ENCODE results near the gene MSRB2. TPM values are rescaled to one million over a fixed set of nuclear protein-coding genes. Genes with fewer than 3 reads are reported as not detected.

MSRB2 gene
- total and polyA plus RNA-seq, 2 experiments from 2014 or later, result 26.4 to 90.2 TPM

DNA sequence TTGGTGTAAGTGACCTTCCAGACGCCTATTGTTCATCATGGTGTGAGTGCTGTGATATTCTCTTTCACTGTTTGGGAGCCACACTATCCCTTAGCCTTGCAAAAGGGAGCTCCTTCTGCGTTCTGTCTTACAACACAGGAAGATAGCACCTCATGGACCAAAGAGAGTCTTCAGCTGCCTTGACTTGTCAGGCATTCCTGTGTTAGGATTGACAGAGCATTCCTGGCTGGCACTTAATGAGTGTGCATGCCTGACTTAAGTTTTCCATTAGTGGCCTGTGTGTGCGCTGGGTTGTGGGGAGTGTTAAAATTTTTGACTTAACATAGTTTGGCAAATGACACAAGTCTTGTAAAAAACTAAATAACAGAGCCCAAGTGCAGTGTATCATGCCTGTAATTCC is 21.9 kb upstream of the MSRB2 start:
- no peak for TF ChIP-seq EZH2 (IDR thresholded peaks at IDR 0.05; ENCODE audit: borderline replicate concordance)
- TF ChIP-seq, protein P1, sequence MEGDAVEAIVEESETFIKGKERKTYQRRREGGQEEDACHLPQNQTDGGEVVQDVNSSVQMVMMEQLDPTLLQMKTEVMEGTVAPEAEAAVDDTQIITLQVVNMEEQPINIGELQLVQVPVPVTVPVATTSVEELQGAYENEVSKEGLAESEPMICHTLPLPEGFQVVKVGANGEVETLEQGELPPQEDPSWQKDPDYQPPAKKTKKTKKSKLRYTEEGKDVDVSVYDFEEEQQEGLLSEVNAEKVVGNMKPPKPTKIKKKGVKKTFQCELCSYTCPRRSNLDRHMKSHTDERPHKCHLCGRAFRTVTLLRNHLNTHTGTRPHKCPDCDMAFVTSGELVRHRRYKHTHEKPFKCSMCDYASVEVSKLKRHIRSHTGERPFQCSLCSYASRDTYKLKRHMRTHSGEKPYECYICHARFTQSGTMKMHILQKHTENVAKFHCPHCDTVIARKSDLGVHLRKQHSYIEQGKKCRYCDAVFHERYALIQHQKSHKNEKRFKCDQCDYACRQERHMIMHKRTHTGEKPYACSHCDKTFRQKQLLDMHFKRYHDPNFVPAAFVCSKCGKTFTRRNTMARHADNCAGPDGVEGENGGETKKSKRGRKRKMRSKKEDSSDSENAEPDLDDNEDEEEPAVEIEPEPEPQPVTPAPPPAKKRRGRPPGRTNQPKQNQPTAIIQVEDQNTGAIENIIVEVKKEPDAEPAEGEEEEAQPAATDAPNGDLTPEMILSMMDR (IDR thresholded peaks at IDR 0.05; ENCODE audit: poor library complexity), result no peak
- no peak for TF ChIP-seq EZH2phosphoT487 (IDR thresholded peaks at IDR 0.05; ENCODE audit: low read depth, severe bottlenecking, unreplicated experiment)
- no peaks in the 10 kb centered on the region for H3K9me2 ChIP-seq (replicated peaks; ENCODE audit: insufficient read depth)
- no peak overlapping the region for H3K27ac ChIP-seq
- no peaks in the 10 kb centered on the region for H3K79me2 ChIP-seq
- H2AFZ ChIP-seq, result no peak overlapping the region
- no peak overlapping the region for H3K4me2 ChIP-seq
- H3K4me1 ChIP-seq (ENCODE audit: insufficient read depth), result no peaks in the 10 kb centered on the region
- no peaks in the 10 kb centered on the region for H3K36me3 ChIP-seq (replicated peaks; ENCODE audit: insufficient read depth, low read depth)
- H4K20me1 ChIP-seq (ENCODE audit: insufficient read depth, poor library complexity, severe bottlenecking), result no peaks in the 10 kb centered on the region
- no peak overlapping the region for H3K4me3 ChIP-seq
- H3K9me3 ChIP-seq (ENCODE audit: low read depth), result no peaks in the 10 kb centered on the region
- H3K27me3 ChIP-seq, result no peaks in the 10 kb centered on the region
- 76% methylated on average over 3 of the region's 3 CpGs for WGBS (ENCODE audit: low lambda C conversion rate, missing lambda C conversion rate)
- DNase-seq (ENCODE audit: low spot score), result no peak

DNA sequence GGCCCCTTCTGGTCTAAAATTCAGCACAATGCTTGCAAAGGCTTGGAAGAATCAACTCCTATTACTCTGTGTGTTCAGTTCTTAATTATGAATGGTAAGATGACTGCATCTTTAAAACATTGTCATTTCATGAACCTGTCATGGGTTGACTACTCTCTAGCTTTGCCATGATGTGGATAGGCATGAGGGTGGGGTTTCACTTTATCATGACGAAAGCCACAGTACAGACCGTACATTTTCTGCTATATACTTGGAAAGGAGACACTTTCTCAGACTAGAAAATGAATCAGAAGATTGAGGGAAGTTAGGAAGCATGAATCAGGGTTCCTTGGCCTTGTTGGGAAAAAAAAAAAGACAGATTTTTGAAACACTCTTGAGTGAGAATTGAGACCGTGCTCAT is 19.7 kb upstream of the MSRB2 start:
- no peaks in the 10 kb centered on the region for H3K9me2 ChIP-seq (replicated peaks; ENCODE audit: insufficient read depth)
- no peaks in the 10 kb centered on the region for H3K79me2 ChIP-seq
- TF ChIP-seq, protein P1 (IDR thresholded peaks at IDR 0.05; ENCODE audit: poor library complexity), result no peak
- TF ChIP-seq EZH2 (IDR thresholded peaks at IDR 0.05; ENCODE audit: borderline replicate concordance), result no peak
- TF ChIP-seq EZH2phosphoT487 (IDR thresholded peaks at IDR 0.05; ENCODE audit: low read depth, severe bottlenecking, unreplicated experiment), result no peak
- 91% methylated on average over 3 of the region's 3 CpGs for WGBS (ENCODE audit: low lambda C conversion rate, missing lambda C conversion rate)
- no peaks in the 10 kb centered on the region for H3K9me3 ChIP-seq (ENCODE audit: low read depth)
- no peaks in the 10 kb centered on the region for H4K20me1 ChIP-seq (ENCODE audit: insufficient read depth, poor library complexity, severe bottlenecking)
- H3K4me2 ChIP-seq, result no peak overlapping the region
- no peak overlapping the region for H3K27ac ChIP-seq
- no peak for DNase-seq (ENCODE audit: low spot score)
- H2AFZ ChIP-seq, result no peak overlapping the region
- H3K27me3 ChIP-seq, result no peaks in the 10 kb centered on the region
- no peaks in the 10 kb centered on the region for H3K36me3 ChIP-seq (replicated peaks; ENCODE audit: insufficient read depth, low read depth)
- H3K4me1 ChIP-seq (ENCODE audit: insufficient read depth), result no peaks in the 10 kb centered on the region
- H3K4me3 ChIP-seq, result no peak overlapping the region

DNA sequence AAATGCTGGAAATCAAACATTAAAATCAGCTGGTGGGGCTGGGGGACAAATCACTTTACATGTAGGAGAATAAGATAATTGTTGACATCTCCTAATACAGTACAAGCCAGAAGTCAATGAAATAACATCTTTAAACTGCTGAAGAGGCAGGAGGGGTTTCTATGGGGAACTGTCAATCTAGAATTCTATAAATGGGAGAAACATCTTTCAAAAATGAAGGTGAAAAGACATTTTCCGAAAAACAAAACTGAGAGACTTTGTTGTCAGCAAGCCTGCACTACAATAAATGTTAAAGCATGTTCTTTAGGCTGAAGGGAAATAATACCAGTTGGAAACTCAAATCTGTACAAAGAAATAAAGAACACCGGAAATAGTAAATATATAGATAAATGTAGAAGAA is 17.3 kb upstream of the MSRB2 start:
- Histone ChIP-seq H3K27ac (no peak overlapping the region), H3K4me3 (no peak overlapping the region), H3K9me2 (replicated peaks; ENCODE audit: insufficient read depth) (no peaks in the 10 kb centered on the region), H3K9me3 (ENCODE audit: low read depth) (no peaks in the 10 kb centered on the region), H3K79me2 (no peaks in the 10 kb centered on the region), H3K4me1 (ENCODE audit: insufficient read depth) (peaks cover 6% of the 10 kb centered on the region), H3K27me3 (no peaks in the 10 kb centered on the region), H4K20me1 (ENCODE audit: insufficient read depth, poor library complexity, severe bottlenecking) (no peaks in the 10 kb centered on the region), H2AFZ (no peak overlapping the region), H3K4me2 (no peak overlapping the region), H3K36me3 (replicated peaks; ENCODE audit: insufficient read depth, low read depth) (no peaks in the 10 kb centered on the region)
- TF ChIP-seq EZH2phosphoT487 (IDR thresholded peaks at IDR 0.05; ENCODE audit: low read depth, severe bottlenecking, unreplicated experiment), result no peak
- TF ChIP-seq, protein P1 (IDR thresholded peaks at IDR 0.05; ENCODE audit: poor library complexity), result no peak
- no peak for TF ChIP-seq EZH2 (IDR thresholded peaks at IDR 0.05; ENCODE audit: borderline replicate concordance)
- 97% methylated on average over 2 of the region's 2 CpGs for WGBS (ENCODE audit: low lambda C conversion rate, missing lambda C conversion rate)
- DNase-seq (ENCODE audit: low spot score), result no peak

DNA sequence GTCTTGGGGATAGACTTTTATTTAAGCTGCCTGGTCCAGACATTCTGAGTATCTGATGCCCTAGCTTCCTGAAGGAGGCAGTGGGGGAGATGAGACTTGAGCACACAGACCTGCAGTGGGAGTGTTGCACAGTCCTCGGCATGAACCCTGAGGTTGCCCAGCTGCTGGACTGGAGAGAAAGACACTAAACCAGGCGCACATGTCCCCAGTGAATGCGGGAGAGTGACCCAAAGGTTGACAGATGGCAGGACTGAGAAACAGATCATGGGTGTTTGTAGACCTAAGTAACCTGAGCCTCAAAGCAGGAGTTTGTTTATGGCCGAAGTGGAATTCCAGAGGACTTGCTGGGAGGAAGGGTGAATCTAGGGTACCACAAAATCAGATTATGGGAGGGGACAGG is 15.7 kb upstream of the MSRB2 start:
- H3K9me2 ChIP-seq (replicated peaks; ENCODE audit: insufficient read depth), result no peaks in the 10 kb centered on the region
- no peaks in the 10 kb centered on the region for H3K79me2 ChIP-seq
- no peak overlapping the region for H3K27ac ChIP-seq
- H3K4me3 ChIP-seq, result no peak overlapping the region
- H3K4me2 ChIP-seq, result peak overlapping the region; percentile 22
- H3K27me3 ChIP-seq, result no peaks in the 10 kb centered on the region
- no peaks in the 10 kb centered on the region for H4K20me1 ChIP-seq (ENCODE audit: insufficient read depth, poor library complexity, severe bottlenecking)
- peaks cover 6% of the 10 kb centered on the region for H3K4me1 ChIP-seq (ENCODE audit: insufficient read depth)
- H2AFZ ChIP-seq, result no peak overlapping the region
- H3K36me3 ChIP-seq (replicated peaks; ENCODE audit: insufficient read depth, low read depth), result no peaks in the 10 kb centered on the region
- DNase-seq (ENCODE audit: low spot score), result no peak
- no peak for TF ChIP-seq EZH2 (IDR thresholded peaks at IDR 0.05; ENCODE audit: borderline replicate concordance)
- no peak for TF ChIP-seq EZH2phosphoT487 (IDR thresholded peaks at IDR 0.05; ENCODE audit: low read depth, severe bottlenecking, unreplicated experiment)
- TF ChIP-seq, protein P1 (IDR thresholded peaks at IDR 0.05; ENCODE audit: poor library complexity), result no peak
- WGBS (ENCODE audit: low lambda C conversion rate, missing lambda C conversion rate), result 33% methylated on average over 4 of the region's 4 CpGs
- H3K9me3 ChIP-seq (ENCODE audit: low read depth), result no peaks in the 10 kb centered on the region

Measured in hepatocyte (in vitro differentiated cells).